MM.1S (cell line): ENCODE results near the gene SERF2.

Experiments
- DNase-seq: peaks from one replicate; pipeline ENCODE4 v3.0.0-alpha.2; 2015
- H2AFZ ChIP-seq: fragments of 300-600 bp; sonication (generic); 2 replicates; pipeline ENCODE4 v1.6.0; 2016; ENCODE audit warnings: antibody characterized with exemption, low read length
- H3F3A ChIP-seq: fragments of 300-600 bp; sonication (generic); 2 replicates; pipeline ENCODE4 v1.6.1; 2016; ENCODE audit warnings: mild to moderate bottlenecking, antibody characterized with exemption, low read length, moderate library complexity, mixed read lengths; ENCODE audit not compliant: insufficient read depth
- H3K27ac ChIP-seq: fragments of 300-600 bp; sonication (generic); 2 replicates; pipeline ENCODE4 v1.5.1; 2016; ENCODE audit warnings: mild to moderate bottlenecking, low read length
- H3K27me3 ChIP-seq: fragments of 300-600 bp; sonication (generic); replicated peaks from 2 replicates; pipeline ENCODE4 v1.6.0; 2016; ENCODE audit warnings: low read length; ENCODE audit not compliant: insufficient read depth
- H3K36me3 ChIP-seq: fragments of 300-600 bp; sonication (generic); replicated peaks from 2 replicates; pipeline ENCODE4 v1.6.1; 2016; ENCODE audit warnings: mild to moderate bottlenecking, low read length, mixed read lengths; ENCODE audit not compliant: insufficient read depth
- H3K4me1 ChIP-seq: fragments of 300-600 bp; sonication (generic); 2 replicates; pipeline ENCODE4 v1.6.1; 2016; ENCODE audit warnings: low read length, mixed read lengths
- H3K4me2 ChIP-seq: fragments of 300-600 bp; sonication (generic); 2 replicates; pipeline ENCODE4 v1.6.0; 2016; ENCODE audit warnings: low read depth, low read length
- H3K4me3 ChIP-seq: fragments of 300-600 bp; sonication (generic); 2 replicates; pipeline ENCODE4 v1.5.1; 2016; ENCODE audit warnings: low read length, mixed read lengths
- H3K79me2 ChIP-seq: fragments of 300-600 bp; sonication (generic); 2 replicates; pipeline ENCODE4 v1.6.1; 2016; ENCODE audit warnings: mixed run types, low read length, mixed read lengths
- H3K9ac ChIP-seq: fragments of 300-600 bp; sonication (generic); 2 replicates; pipeline ENCODE4 v1.6.1; 2016; ENCODE audit warnings: low read length, mixed read lengths
- H3K9me2 ChIP-seq: fragments of 300-600 bp; sonication (generic); replicated peaks from 2 replicates; pipeline ENCODE4 v1.6.1; 2016; ENCODE audit warnings: mild to moderate bottlenecking, low read length, mixed read lengths; ENCODE audit not compliant: insufficient read depth
- H3K9me3 ChIP-seq: fragments of 300-600 bp; sonication (generic); replicated peaks from 2 replicates; pipeline ENCODE4 v1.6.1; 2016; ENCODE audit warnings: mild to moderate bottlenecking, low read length, mixed read lengths; ENCODE audit not compliant: insufficient read depth
- H4K20me1 ChIP-seq: fragments of 300-600 bp; sonication (generic); 2 replicates; pipeline ENCODE4 v1.6.1; 2016; ENCODE audit warnings: mild to moderate bottlenecking, low read length, moderate library complexity, mixed read lengths; ENCODE audit not compliant: insufficient read depth
- EZH2 ChIP-seq: fragments of 300-600 bp; sonication (generic); optimal IDR thresholded peaks from 2 replicates; pipeline ENCODE3; 2017; ENCODE audit warnings: low read depth, mild to moderate bottlenecking, antibody characterized with exemption, low read length, mixed read lengths
- EZH2phosphoT487 ChIP-seq: fragments of 300-600 bp; sonication (generic); IDR thresholded peaks from 2 replicates; pipeline ENCODE4 v1.6.1; 2018; ENCODE audit warnings: antibody characterized with exemption, low read length
- TF ChIP-seq, protein P1 (sequence below): fragments of 300-600 bp; sonication (generic); IDR thresholded peaks from 2 replicates; pipeline ENCODE4 v1.5.1; 2016; ENCODE audit warnings: antibody characterized with exemption, low read length, mixed read lengths

Gene SERF2

GRCh38 chr15:43793647-43794046 lies 1.5 kb downstream of the SERF2 start:
- Histone ChIP-seq H2AFZ (no peak overlapping the region), H3K27ac (no peak overlapping the region), H3F3A (peaks cover 18% of the 10 kb centered on the region), H3K27me3 (no peaks in the 10 kb centered on the region), H3K9ac (no peak overlapping the region; the same call in 1 of the 2 replicates), H3K9me3 (no peaks in the 10 kb centered on the region), H3K36me3 (no peaks in the 10 kb centered on the region), H3K79me2 (peaks cover 31% of the 10 kb centered on the region), H3K9me2 (no peaks in the 10 kb centered on the region), H4K20me1 (no peaks in the 10 kb centered on the region), H3K4me1 (peaks cover 13% of the 10 kb centered on the region), H3K4me2 (peak overlapping the region; percentile 91; the same call in 1 of the 2 replicates), H3K4me3 (peak overlapping the region; percentile 100; the same call in 1 of the 2 replicates)
- no peak for TF ChIP-seq EZH2
- DNase-seq: no peak

- peaks cover 9% of the 10 kb centered on the region for H3K4me1 ChIP-seq
- H3K4me2 ChIP-seq: no peak overlapping the region
- peaks cover 31% of the 10 kb centered on the region for H3K79me2 ChIP-seq
- H3K27ac ChIP-seq: no peak overlapping the region
- DNase-seq: no peak
- H3K9me3 ChIP-seq: no peaks in the 10 kb centered on the region
- H3K9ac ChIP-seq: no peak overlapping the region
- no peak overlapping the region for H2AFZ ChIP-seq
- no peaks in the 10 kb centered on the region for H3K36me3 ChIP-seq
- no peak overlapping the region for H3K4me3 ChIP-seq
- H3K9me2 ChIP-seq: no peaks in the 10 kb centered on the region
- H4K20me1 ChIP-seq: no peaks in the 10 kb centered on the region
- H3K27me3 ChIP-seq: no peaks in the 10 kb centered on the region
- peaks cover 13% of the 10 kb centered on the region for H3F3A ChIP-seq
- TF ChIP-seq, protein P1, sequence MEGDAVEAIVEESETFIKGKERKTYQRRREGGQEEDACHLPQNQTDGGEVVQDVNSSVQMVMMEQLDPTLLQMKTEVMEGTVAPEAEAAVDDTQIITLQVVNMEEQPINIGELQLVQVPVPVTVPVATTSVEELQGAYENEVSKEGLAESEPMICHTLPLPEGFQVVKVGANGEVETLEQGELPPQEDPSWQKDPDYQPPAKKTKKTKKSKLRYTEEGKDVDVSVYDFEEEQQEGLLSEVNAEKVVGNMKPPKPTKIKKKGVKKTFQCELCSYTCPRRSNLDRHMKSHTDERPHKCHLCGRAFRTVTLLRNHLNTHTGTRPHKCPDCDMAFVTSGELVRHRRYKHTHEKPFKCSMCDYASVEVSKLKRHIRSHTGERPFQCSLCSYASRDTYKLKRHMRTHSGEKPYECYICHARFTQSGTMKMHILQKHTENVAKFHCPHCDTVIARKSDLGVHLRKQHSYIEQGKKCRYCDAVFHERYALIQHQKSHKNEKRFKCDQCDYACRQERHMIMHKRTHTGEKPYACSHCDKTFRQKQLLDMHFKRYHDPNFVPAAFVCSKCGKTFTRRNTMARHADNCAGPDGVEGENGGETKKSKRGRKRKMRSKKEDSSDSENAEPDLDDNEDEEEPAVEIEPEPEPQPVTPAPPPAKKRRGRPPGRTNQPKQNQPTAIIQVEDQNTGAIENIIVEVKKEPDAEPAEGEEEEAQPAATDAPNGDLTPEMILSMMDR: no peak
- TF ChIP-seq EZH2phosphoT487 (no peak), EZH2 (no peak)
Measured at GRCh38 chr15:43794269-43795037, 2.3 kb downstream of the SERF2 start.

DNA sequence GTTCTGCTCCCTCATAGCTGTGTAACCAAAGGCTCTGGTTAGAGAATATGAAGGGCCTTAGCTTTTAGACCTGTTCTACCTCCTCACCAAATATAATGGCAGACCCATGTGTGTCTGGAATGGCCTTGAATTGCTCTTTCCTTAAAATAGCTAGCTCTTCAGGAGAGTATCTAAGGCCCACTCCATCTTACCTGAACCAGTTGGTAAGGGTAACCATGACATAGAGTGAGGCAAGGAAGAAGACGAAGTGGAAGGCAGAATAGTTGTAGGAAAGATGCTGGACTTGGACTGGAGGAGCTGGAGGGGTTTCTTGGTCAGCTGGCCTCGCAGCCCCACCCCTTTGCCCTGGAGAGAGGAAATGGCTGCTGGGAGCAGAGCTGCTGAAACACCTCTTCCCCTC lies 3.1 kb downstream of the SERF2 start:
- Histone ChIP-seq H3K4me2 (no peak overlapping the region), H3K27ac (no peak overlapping the region)
- TF ChIP-seq EZH2 (no peak), EZH2phosphoT487 (no peak)
- TF ChIP-seq, protein P1: no peak

DNA sequence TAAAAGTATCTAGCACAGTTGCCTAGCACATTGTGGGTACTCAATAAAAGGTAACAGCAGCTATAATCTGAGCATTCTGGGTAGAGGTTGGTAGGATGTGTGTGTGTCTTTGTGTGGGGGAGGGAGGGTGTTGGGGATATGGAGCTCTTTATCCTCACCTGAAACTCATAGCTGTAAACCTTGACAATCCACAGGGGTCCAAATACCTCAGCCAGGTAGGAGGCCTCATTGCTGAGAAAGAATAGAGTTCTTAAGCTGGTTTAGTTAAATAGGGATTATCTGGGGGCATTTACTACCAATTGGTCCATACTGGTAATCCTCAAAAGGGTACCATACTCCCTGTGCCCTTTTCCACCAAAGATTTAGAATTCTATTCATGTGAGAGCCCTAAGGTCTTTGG lies 3.9 kb downstream of the SERF2 start:
- H3K4me2 ChIP-seq: no peak overlapping the region
- no peak overlapping the region for H2AFZ ChIP-seq
- H3K27me3 ChIP-seq: no peaks in the 10 kb centered on the region
- no peak for DNase-seq
- peaks cover 12% of the 10 kb centered on the region for H3K4me1 ChIP-seq
- H3K79me2 ChIP-seq: peaks cover 37% of the 10 kb centered on the region
- H3K9me2 ChIP-seq: no peaks in the 10 kb centered on the region
- no peaks in the 10 kb centered on the region for H3K9me3 ChIP-seq
- H3K27ac ChIP-seq: no peak overlapping the region
- no peak for TF ChIP-seq EZH2phosphoT487
- no peak for TF ChIP-seq EZH2
- TF ChIP-seq, protein P1: no peak
- peaks cover 11% of the 10 kb centered on the region; the same call in 1 of the 2 replicates for H3F3A ChIP-seq
- H4K20me1 ChIP-seq: no peaks in the 10 kb centered on the region
- no peaks in the 10 kb centered on the region for H3K36me3 ChIP-seq
- no peak overlapping the region for H3K4me3 ChIP-seq
- H3K9ac ChIP-seq: no peak overlapping the region

More for the DNA sequence above, 3.1 kb downstream of the SERF2 start:
- DNase-seq: no peak
- H3K36me3 ChIP-seq: no peaks in the 10 kb centered on the region
- no peaks in the 10 kb centered on the region for H3K9me2 ChIP-seq
- H3K9ac ChIP-seq: no peak overlapping the region
- H3K4me1 ChIP-seq: peaks cover 12% of the 10 kb centered on the region
- no peaks in the 10 kb centered on the region for H4K20me1 ChIP-seq
- peaks cover 11% of the 10 kb centered on the region; the same call in 1 of the 2 replicates for H3F3A ChIP-seq
- peaks cover 31% of the 10 kb centered on the region for H3K79me2 ChIP-seq
- H3K27me3 ChIP-seq: no peaks in the 10 kb centered on the region
- H2AFZ ChIP-seq: no peak overlapping the region
- H3K4me3 ChIP-seq: no peak overlapping the region
- H3K9me3 ChIP-seq: no peaks in the 10 kb centered on the region
